Uterus (tissue), 4 donors: ENCODE data around the gene UBE2O. TPM values are rescaled to one million over a fixed set of nuclear protein-coding genes. Genes with fewer than 3 reads are reported as not detected.

Experiments used
- DNase-seq, 2 donors: peaks; one replicate each; pipeline ENCODE4 v3.0.0-alpha.2; 2019 to 2020
- H3K27ac ChIP-seq, 2 donors: fragments of 200-600 bp; sonication (generic); 1 replicate in 1 of 2; 2 replicates in 1 of 2; pipeline ENCODE4 v1.5.1; 2016 to 2018
- H3K27me3 ChIP-seq, 2 donors: fragments of 200-600 bp; sonication (generic); one replicate each; pipeline ENCODE4 v1.5.1; 2018 to 2019; ENCODE audit warnings: control low read depth in 1 of 2
- H3K36me3 ChIP-seq, 2 donors: fragments of 200-600 bp; sonication (generic); one replicate each; pipeline ENCODE4 v1.5.1; 2019; ENCODE audit warnings: control low read depth in 1 of 2
- H3K4me1 ChIP-seq, 2 donors: fragments of 200-600 bp; sonication (generic); one replicate each; pipeline ENCODE4 v1.5.1; 2018 to 2019; ENCODE audit warnings: control low read depth in 1 of 2
- H3K4me3 ChIP-seq, 2 donors: fragments of 200-600 bp; sonication (generic); 1 replicate in 1 of 2; 2 replicates in 1 of 2; pipeline ENCODE4 v1.5.1; 2018 to 2019; ENCODE audit warnings: mild to moderate bottlenecking in 1 of 2
- H3K9me3 ChIP-seq, 2 donors: fragments of 200-600 bp; sonication (generic); one replicate each; pipeline ENCODE4 v1.5.1; 2019; ENCODE audit warnings: control low read depth in 1 of 2
- CTCF ChIP-seq, 4 experiments: fragments of 200-600 bp in 2 of 4; fragments of 450-650 bp in 2 of 4; sonication (generic) in 2 of 4; IDR thresholded peaks; one replicate each; pipeline ENCODE4 v1.5.1; 2016 to 2019; ENCODE audit warnings: antibody characterized with exemption in 4 of 4, mild to moderate bottlenecking in 2 of 4, moderate library complexity in 1 of 4
- POLR2A ChIP-seq, 2 donors: fragments of 450-650 bp; IDR thresholded peaks; one replicate each; pipeline ENCODE4 v1.6.1; 2016; ENCODE audit warnings: antibody characterized with exemption in 2 of 2, mild to moderate bottlenecking in 1 of 2, moderate library complexity in 1 of 2
- intact Hi-C: fragments of 100-400 bp; cut with DNase I; formaldehyde crosslinking; loops from one replicate; pipeline ENCODE4 v1.15.1; 2023; ENCODE audit warnings: low total_unique reads
- total RNA-seq, 4 donors: library from RNA; depleted of rRNA in 3 of 4; stranded (reverse); fragments of >200 nt in 3 of 4; gene quantifications; one replicate each; pipeline versions ENCODE4 v1.1.0 to v1.2.4, GENCODE V29; 2014 to 2023
- donor health status: DM: yes; HTN: yes; CAD: no.

Gene UBE2O
- total RNA-seq, 4 donors from 2014 or later, result 5.0 to 31.5 (median 17.9) TPM

GRCh38 chr17:76447931-76448652 lies 4.9 kb downstream of the UBE2O start:
- Histone ChIP-seq H3K9me3 (no peaks in the 10 kb centered on the region), H3K27me3 (no peaks in the 10 kb centered on the region), H3K27ac (no peak overlapping the region), H3K4me3 (no peak overlapping the region), H3K4me1 (peaks cover 0 to 4% of the 10 kb centered on the region in 2 donors), H3K36me3 (no peaks in the 10 kb centered on the region)
- no peak for TF ChIP-seq CTCF (IDR thresholded peaks at IDR 0.05)
- no peak for TF ChIP-seq POLR2A (IDR thresholded peaks at IDR 0.05)
- DNase-seq, result no peak
- intact Hi-C loops, result no loop called here

GRCh38 chr17:76446449-76447231 lies 6.3 kb downstream of the UBE2O start:
- Histone ChIP-seq H3K27ac (no peak overlapping the region), H3K36me3 (no peaks in the 10 kb centered on the region), H3K9me3 (no peaks in the 10 kb centered on the region), H3K4me1 (no peaks in the 10 kb centered on the region), H3K27me3 (no peaks in the 10 kb centered on the region), H3K4me3 (no peak overlapping the region)
- TF ChIP-seq POLR2A (IDR thresholded peaks at IDR 0.05), result no peak
- TF ChIP-seq CTCF (IDR thresholded peaks at IDR 0.05), result no peak
- intact Hi-C loops, result no loop called here
- DNase-seq, result no peak

GRCh38 chr17:76445697-76446448 lies 7.1 kb downstream of the UBE2O start:
- intact Hi-C loops, result no loop called here

GRCh38 chr17:76444518-76445311 lies 8.2 kb downstream of the UBE2O start:
- Histone ChIP-seq H3K36me3 (no peaks in the 10 kb centered on the region), H3K27ac (no peak overlapping the region), H3K9me3 (no peaks in the 10 kb centered on the region), H3K4me3 (no peak overlapping the region), H3K27me3 (no peaks in the 10 kb centered on the region), H3K4me1 (no peaks in the 10 kb centered on the region)
- DNase-seq, result no peak
- TF ChIP-seq CTCF (IDR thresholded peaks at IDR 0.05) (no peak), POLR2A (IDR thresholded peaks at IDR 0.05) (no peak)
- intact Hi-C loops, result no loop called here

More at GRCh38 chr17:76445697-76446448, 7.1 kb downstream of the UBE2O start:
- H3K27me3 ChIP-seq, result no peaks in the 10 kb centered on the region
- TF ChIP-seq POLR2A (IDR thresholded peaks at IDR 0.05), result no peak
- no peak for TF ChIP-seq CTCF (IDR thresholded peaks at IDR 0.05)
- H3K4me3 ChIP-seq, result no peak overlapping the region
- no peaks in the 10 kb centered on the region for H3K9me3 ChIP-seq
- H3K27ac ChIP-seq, result no peak overlapping the region
- no peaks in the 10 kb centered on the region for H3K36me3 ChIP-seq
- H3K4me1 ChIP-seq, result no peaks in the 10 kb centered on the region
- no peak for DNase-seq
